Kidney (tissue), 14 donors: ENCODE results near the gene MYOZ3. TPM values are rescaled to one million over a fixed set of nuclear protein-coding genes. Genes with fewer than 3 reads are reported as not detected.

Source experiments
- DNase-seq, 5 donors: peaks; one replicate each; pipeline ENCODE4 v3.0.0-alpha.2; 2013 to 2020
- FAIRE-seq: peaks from 2 replicates; lab custom pipeline; 2012; peaks lifted over from hg19 to GRCh38; lab: Jason Lieb, UNC
- H3K27ac ChIP-seq, 2 donors: one replicate each; pipeline ENCODE4 v1.7.0; 2013; ENCODE audit warnings: low read depth in 2 of 2, low read length in 2 of 2, inconsistent platforms in 1 of 2
- H3K27me3 ChIP-seq: one replicate; pipeline ENCODE4 v1.7.1; 2013; ENCODE audit warnings: low read length, inconsistent platforms; ENCODE audit not compliant: control insufficient read depth, insufficient read depth
- H3K36me3 ChIP-seq, 3 donors: one replicate each; pipeline versions ENCODE4 v1.7.0 to v1.7.1; 2013; ENCODE audit warnings: low read length in 3 of 3, control low read depth in 1 of 3, inconsistent platforms in 1 of 3; ENCODE audit not compliant: insufficient read depth in 3 of 3, control insufficient read depth in 2 of 3
- H3K4me1 ChIP-seq, 3 donors: one replicate each; pipeline versions ENCODE4 v1.7.0 to v1.7.1; 2013; ENCODE audit warnings: low read length in 3 of 3, inconsistent platforms in 1 of 3, low read depth in 1 of 3; ENCODE audit not compliant: control insufficient read depth in 2 of 3, insufficient read depth in 2 of 3
- H3K4me3 ChIP-seq, 3 donors: one replicate each; pipeline versions ENCODE4 v1.7.0 to v1.8.1; 2013; ENCODE audit warnings: low read length in 3 of 3, control low read depth in 1 of 3, inconsistent platforms in 1 of 3
- H3K9ac ChIP-seq, 3 donors: one replicate each; pipeline versions ENCODE4 v1.7.0 to v1.7.1; 2013; ENCODE audit warnings: low read length in 3 of 3, control low read depth in 1 of 3, inconsistent platforms in 1 of 3
- H3K9me3 ChIP-seq, 3 donors: one replicate each; pipeline versions ENCODE4 v1.7.0 to v1.7.1; 2013; ENCODE audit warnings: low read length in 3 of 3, control low read depth in 1 of 3, inconsistent platforms in 1 of 3; ENCODE audit not compliant: control insufficient read depth in 2 of 3, insufficient read depth in 1 of 3
- CTCF ChIP-seq: IDR thresholded peaks from 3 replicates; pipeline ENCODE4 v1.5.1; 2012; ENCODE audit warnings: mild to moderate bottlenecking, moderate library complexity, borderline replicate concordance; ENCODE audit not compliant: insufficient read depth; ENCODE audit errors: extremely low read depth
- intact Hi-C: fragments of 100-400 bp; cut with DNase I; formaldehyde crosslinking; loops from one replicate; pipeline ENCODE4 v1.11.1; 2022
- polyA plus RNA-seq: library from polyadenylated mRNA; stranded (reverse); fragments of 350-450 nt; fragmentation: Illumina TruSeq; extraction: RNeasy Lipid Tissue Mini Kit (QIAGEN cat#74804); gene quantifications from one replicate; pipeline ENCODE4 v1.2.3, GENCODE V29; 2014; ENCODE audit warnings: low read depth, low replicate concordance; ENCODE audit not compliant: insufficient read depth
- total RNA-seq: library from RNA; stranded (reverse); fragmentation: NEBNext Ultra II Directional; extraction: Animal tissue kit (Norgen Biotek cat#: 25700); gene quantifications from one replicate; pipeline ENCODE4 v1.2.1, GENCODE V29; 2021
- donor health status: control.
- donor health status: control.
- donor health status: control.
- donor health status: control.
- donor health status: control.
- donor health status: DM: yes; HTN: yes; CAD: no.
- donor health status: Normal renal cell carcinoma (clear cell type).

The MYOZ3 gene
- total and polyA plus RNA-seq, 2 donors from 2014 or later, result 0.66 to 1.3 TPM

- Histone ChIP-seq H3K4me3 (no peak overlapping the region), H3K27ac (no peak overlapping the region), H3K27me3 (no peaks in the 10 kb centered on the region), H3K36me3 (no peaks in the 10 kb centered on the region), H3K9me3 (no peaks in the 10 kb centered on the region), H3K9ac (no peak overlapping the region), H3K4me1 (peaks cover 0 to 67% (median 35%) of the 10 kb centered on the region in 3 donors)
- peak; percentile 15 for TF ChIP-seq CTCF
- intact Hi-C loops, result no loop called here
- DNase-seq (no peak), FAIRE-seq (no peak)
These were observed 46.9 kb upstream of the MYOZ3 start for GRCh38 chr5:150613991-150614660.

DNA sequence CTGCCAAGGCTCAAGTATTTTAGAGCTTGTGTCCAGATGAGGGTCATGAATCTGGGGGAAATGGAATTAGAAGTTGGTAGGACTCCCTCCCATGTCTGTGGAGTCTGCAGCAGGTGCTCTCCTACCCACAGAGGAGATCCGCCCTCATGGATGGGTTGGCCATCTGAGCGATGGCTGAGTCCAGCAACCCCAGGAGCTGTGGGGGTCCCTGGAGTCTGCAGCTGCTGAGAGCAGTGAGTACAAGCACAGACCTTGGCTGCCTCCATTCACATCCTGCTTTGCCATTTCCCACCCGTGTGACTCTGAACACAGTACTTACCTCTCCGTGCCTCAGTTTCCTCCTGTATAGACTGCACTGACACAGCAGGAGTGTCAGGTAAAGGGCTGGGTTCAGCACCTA, 46.4 kb upstream of the MYOZ3 start:
- peaks cover 0 to 71% (median 35%) of the 10 kb centered on the region in 3 donors for H3K4me1 ChIP-seq
- intact Hi-C loops, result no loop called here
- peak overlapping the region in 1 of 2 donors; percentile 58 for H3K27ac ChIP-seq
- no peak overlapping the region for H3K4me3 ChIP-seq
- no peaks in the 10 kb centered on the region for H3K9me3 ChIP-seq
- H3K9ac ChIP-seq, result peak overlapping the region in 1 of 3 donors; percentile 6
- H3K36me3 ChIP-seq, result no peaks in the 10 kb centered on the region
- TF ChIP-seq CTCF, result no peak
- FAIRE-seq, result no peak
- DNase-seq, result no peak
- no peaks in the 10 kb centered on the region for H3K27me3 ChIP-seq

DNA sequence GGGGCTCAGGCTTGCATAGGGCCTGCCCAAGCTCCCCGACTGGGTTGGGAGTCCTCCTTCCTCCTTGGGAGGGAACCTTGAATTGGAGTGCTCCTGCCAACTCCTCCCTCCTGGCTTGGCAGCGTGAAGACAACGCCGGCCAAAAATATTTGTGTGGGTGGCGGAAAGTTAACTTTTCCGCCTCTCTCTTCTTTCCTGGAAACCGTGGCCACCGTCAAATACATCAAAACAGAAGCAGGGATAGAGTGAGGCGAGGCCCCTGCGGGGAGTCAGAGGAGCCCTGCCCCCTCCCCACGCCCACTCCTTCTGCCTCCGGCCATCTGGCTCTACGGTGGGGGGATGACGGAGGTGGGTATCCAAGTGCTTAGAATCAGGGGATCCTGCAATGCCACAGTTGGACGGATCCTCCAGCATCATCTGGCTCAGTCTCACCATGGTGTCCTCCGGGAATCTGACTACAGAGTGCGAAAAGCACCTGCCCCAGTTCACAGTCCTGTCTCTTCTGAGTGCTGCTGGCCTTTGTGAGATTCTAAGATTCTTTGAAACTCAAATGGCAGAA, 45.8 kb upstream of the MYOZ3 start:
- FAIRE-seq (no peak), DNase-seq (peak in 1 of 5 donors; percentile 68)
- H3K4me1 ChIP-seq, result peaks cover 0 to 66% (median 33%) of the 10 kb centered on the region in 3 donors
- intact Hi-C loops, result no loop called here
- peak overlapping the region in 1 of 3 donors; percentile 6 for H3K9ac ChIP-seq
- H3K27me3 ChIP-seq, result no peaks in the 10 kb centered on the region
- no peaks in the 10 kb centered on the region for H3K9me3 ChIP-seq
- no peaks in the 10 kb centered on the region for H3K36me3 ChIP-seq
- peak overlapping the region; percentile 58 to 80 for H3K27ac ChIP-seq
- H3K4me3 ChIP-seq, result no peak overlapping the region
- TF ChIP-seq CTCF, result no peak
